GM12878 (cell line): ENCODE results near the gene TSR3. TPM values are rescaled to one million over a fixed set of nuclear protein-coding genes. Genes with fewer than 3 reads are reported as not detected.

ENCODE experiments used
- ATAC-seq: fragments of 200-7000 bp; cut with Tn5 transposase; 3 replicates; pipeline ENCODE4 v1.9.1; 2020; ENCODE audit warnings: mild to moderate bottlenecking, moderate library complexity
- BruUV-seq: library from RNA; stranded (reverse); fragments of 400-500 nt; replicated peaks from 2 replicates; lab custom pipeline; 2021; lab: Mats Ljungman, UMichigan
- CTCF ChIA-PET: fragments of 300-600 bp; sonication (Branson Sonifier 250); formaldehyde crosslinking; extraction: SDS; loops from one replicate; lab custom pipeline; 2021; ENCODE audit warnings: inconsistent platforms; lab: Yijun Ruan, JAX
- POLR2A ChIA-PET: fragments of 350-600 bp; formaldehyde crosslinking; extraction: SDS; loops from one replicate; lab custom pipeline; 2021; ENCODE audit warnings: inconsistent platforms; lab: Charles Lee
- RAD21 ChIA-PET: fragments of 300-600 bp; sonication (Branson Sonifier 250); formaldehyde crosslinking; loops from one replicate; lab custom pipeline; 2023; ENCODE audit warnings: antibody characterized with exemption; ENCODE audit not compliant: unreplicated experiment; lab: Charles Lee
- SMC1A ChIA-PET: fragments of 300-600 bp; sonication (Branson Sonifier 250); formaldehyde crosslinking; loops from one replicate; lab custom pipeline; 2023; ENCODE audit not compliant: unreplicated experiment, uncharacterized antibody; lab: Charles Lee
- DNase-seq: peaks from one replicate; pipeline ENCODE4 v3.0.0-alpha.2; 2011; ENCODE audit warnings: low read depth, low spot score
- FAIRE-seq: peaks from 3 replicates; lab custom pipeline; 2011; peaks lifted over from hg19 to GRCh38; lab: Jason Lieb, UNC
- H2AFZ ChIP-seq: 2 replicates; pipeline ENCODE4 v1.6.0; 2011; ENCODE audit warnings: low read depth, low read length, control low read depth; ENCODE audit not compliant: control insufficient read depth
- H3K27ac ChIP-seq: 2 replicates; pipeline ENCODE4 v1.5.1; 2011; ENCODE audit warnings: control low read depth; ENCODE audit not compliant: control insufficient read depth, insufficient read depth
- H3K27me3 ChIP-seq, 2 experiments: replicated peaks in 1 of 2; 2 replicates each; pipeline versions ENCODE4 v1.6.0 to v1.6.1; 2011; ENCODE audit warnings: low read length in 1 of 2; ENCODE audit not compliant: control insufficient read depth in 2 of 2, insufficient read depth in 2 of 2
- H3K36me3 ChIP-seq, 2 experiments: 2 replicates each; pipeline ENCODE4 v1.5.1; 2011; ENCODE audit warnings: low read length in 1 of 2; ENCODE audit not compliant: control insufficient read depth in 2 of 2, insufficient read depth in 2 of 2
- H3K4me1 ChIP-seq: 2 replicates; pipeline ENCODE4 v1.6.1; 2011; ENCODE audit warnings: mild to moderate bottlenecking, low read length, moderate library complexity, mixed read lengths; ENCODE audit not compliant: control insufficient read depth, insufficient read depth
- H3K4me2 ChIP-seq: 2 replicates; pipeline ENCODE4 v1.6.0; 2011; ENCODE audit warnings: control low read depth; ENCODE audit not compliant: control insufficient read depth, insufficient read depth
- H3K4me3 ChIP-seq: fragments of 200-600 bp; sonication (generic); 2 replicates; pipeline ENCODE4 v1.5.1; 2016
- H3K79me2 ChIP-seq: 2 replicates; pipeline ENCODE4 v1.6.0; 2011; ENCODE audit warnings: low read length; ENCODE audit not compliant: control insufficient read depth, insufficient read depth
- H3K9ac ChIP-seq: 2 replicates; pipeline ENCODE4 v1.8.0; 2011; ENCODE audit warnings: low read length, control low read depth, mixed read lengths; ENCODE audit not compliant: control insufficient read depth, insufficient read depth
- H3K9me3 ChIP-seq: replicated peaks from 3 replicates; pipeline ENCODE4 v1.5.1; 2011; ENCODE audit warnings: mild to moderate bottlenecking, low read length; ENCODE audit not compliant: control insufficient read depth, insufficient read depth
- H4K20me1 ChIP-seq: 2 replicates; pipeline ENCODE4 v1.6.0; 2011; ENCODE audit not compliant: control insufficient read depth, insufficient read depth
- CBFB ChIP-seq: IDR thresholded peaks from 2 replicates; pipeline ENCODE4 v1.6.1; 2016; ENCODE audit warnings: antibody characterized with exemption, low read depth
- CBX5 ChIP-seq: sonication (generic); IDR thresholded peaks from 2 replicates; pipeline ENCODE4 v1.6.1; 2016; ENCODE audit warnings: low read depth, moderate library complexity, mild to moderate bottlenecking, inconsistent platforms
- EP300 ChIP-seq, 2 experiments: fragments of 150-350 bp in 1 of 2; IDR thresholded peaks; 2 replicates each; pipeline ENCODE4 v1.6.1; 2011 to 2012; ENCODE audit warnings: low read depth in 2 of 2, low read length in 2 of 2, borderline replicate concordance in 1 of 2, improper control_type of control experiment in 1 of 2, inconsistent platforms in 1 of 2; ENCODE audit not compliant: control insufficient read depth in 1 of 2
- HDAC6 ChIP-seq: fragments of 200-600 bp; sonication (generic); IDR thresholded peaks from one replicate; pipeline ENCODE4 v1.8.0; 2017; ENCODE audit warnings: antibody characterized with exemption; ENCODE audit not compliant: unreplicated experiment
- KLF5 ChIP-seq: fragments of 450-650 bp; IDR thresholded peaks from 2 replicates; pipeline ENCODE4 v1.6.1; 2014; ENCODE audit warnings: mild to moderate bottlenecking; ENCODE audit not compliant: partially characterized antibody
- MYC ChIP-seq: IDR thresholded peaks from 2 replicates; pipeline ENCODE4 v1.6.1; 2011; ENCODE audit warnings: mild to moderate bottlenecking, low read length, moderate library complexity, inconsistent platforms; ENCODE audit not compliant: insufficient read depth, insufficient replicate concordance, insufficient read length, severe bottlenecking
- RAD51 ChIP-seq: fragments of 450-650 bp; IDR thresholded peaks from 2 replicates; pipeline ENCODE4 v1.6.1; 2016; ENCODE audit warnings: moderate library complexity, mild to moderate bottlenecking, inconsistent platforms
- SIN3A ChIP-seq: IDR thresholded peaks from 2 replicates; pipeline ENCODE4 v1.6.1; 2012; ENCODE audit warnings: low read depth, low read length, improper control_type of control experiment
- SMARCA5 ChIP-seq: fragments of 450-650 bp; IDR thresholded peaks from 2 replicates; pipeline ENCODE4 v1.6.1; 2017; ENCODE audit warnings: mild to moderate bottlenecking
- SMC3 ChIP-seq: IDR thresholded peaks from 2 replicates; pipeline ENCODE4 v1.6.1; 2011; ENCODE audit warnings: low read length, improper control_type of control experiment, borderline replicate concordance
- SREBF1 ChIP-seq: IDR thresholded peaks from 2 replicates; pipeline ENCODE4 v1.6.1; 2012; ENCODE audit warnings: mild to moderate bottlenecking, low read length
- TCF7 ChIP-seq: IDR thresholded peaks from 2 replicates; pipeline ENCODE4 v1.6.1; 2014; ENCODE audit warnings: antibody characterized with exemption, borderline replicate concordance
- ZNF274 ChIP-seq: IDR thresholded peaks from one replicate; pipeline ENCODE4 v1.8.0; 2011; ENCODE audit not compliant: insufficient read length, insufficient read depth
- WGBS: methylation state at CpG from one replicate; pipeline ENCODE4 v1.1.6; 2016; ENCODE audit warnings: low lambda C conversion rate; ENCODE audit not compliant: insufficient replicate concordance, insufficient coverage; ENCODE audit errors: missing lambda C conversion rate; 5-methylcytosine and 5-hydroxymethylcytosine counted together
- in situ Hi-C: fragments of 300-500 bp; cut with MboI; formaldehyde crosslinking; loops from 9 replicates; pipeline ENCODE4 v1.14.3; 2018; ENCODE audit warnings: mixed read lengths
- intact Hi-C: fragments of 100-400 bp; cut with micrococcal nuclease; formaldehyde crosslinking; loops from one replicate; pipeline ENCODE4 v1.14.2; 2022; ENCODE audit not compliant: unreplicated experiment
- polyA plus RNA-seq, 11 experiments: library from polyadenylated mRNA; depleted of rRNA in 4 of 11; unstranded in 6 of 11; stranded (reverse) in 5 of 11; fragments of >200 nt; fragmentation: Nextera tagmentation in 4 of 11; fragmentation: Illumina TruSeq in 1 of 11; extraction: Ambion mirVana in 4 of 11; extraction: Trizol in 1 of 11; gene quantifications; 1 replicate in 1 of 11; 2 replicates in 10 of 11; pipeline versions ENCODE4 v1.2.1 to v1.2.3, GENCODE V29; 2011 to 2016; ENCODE audit warnings: inconsistent platforms in 2 of 11, missing spikeins in 2 of 11, low read depth in 1 of 11
- total RNA-seq, 4 experiments: library from RNA; depleted of rRNA in 3 of 4; stranded (reverse); fragments of >200 nt in 3 of 4; fragmentation: Illumina TruSeq in 1 of 4; extraction: Trizol in 1 of 4; gene quantifications; 2 replicates each; pipeline versions ENCODE4 v1.2.1 to v1.2.3, GENCODE V29; 2013 to 2021
- TF ChIP-seq, protein P1 (sequence below): IDR thresholded peaks from 2 replicates; pipeline ENCODE4 v1.6.1; 2011; ENCODE audit warnings: borderline replicate concordance, low read depth, mild to moderate bottlenecking, moderate library complexity, low read length; ENCODE audit not compliant: insufficient read depth, poor library complexity, severe bottlenecking

The TSR3 gene
- total and polyA plus RNA-seq, 10 of the 15 experiments (the other 5 are each of a cell fraction or from before 2014, with no cell fraction given) = 3.4 to 108 (median 46.9) TPM

- no peak for TF ChIP-seq SREBF1
- TF ChIP-seq RAD51 = no peak
- no peak for TF ChIP-seq SIN3A
- TF ChIP-seq HDAC6 = no peak
- no peak for TF ChIP-seq KLF5
- no peak for TF ChIP-seq SMC3
- TF ChIP-seq ZNF274 = no peak
- no peak for TF ChIP-seq SMARCA5
- no peak for TF ChIP-seq MYC
- TF ChIP-seq EP300 (IDR thresholded peaks at IDR 0.05; ENCODE audit: borderline replicate concordance in 1 of 2, control insufficient read depth in 1 of 2, low read depth in 2 of 2, low read length in 2 of 2) = no peak
- TF ChIP-seq CBFB = no peak
- TF ChIP-seq, protein P1, sequence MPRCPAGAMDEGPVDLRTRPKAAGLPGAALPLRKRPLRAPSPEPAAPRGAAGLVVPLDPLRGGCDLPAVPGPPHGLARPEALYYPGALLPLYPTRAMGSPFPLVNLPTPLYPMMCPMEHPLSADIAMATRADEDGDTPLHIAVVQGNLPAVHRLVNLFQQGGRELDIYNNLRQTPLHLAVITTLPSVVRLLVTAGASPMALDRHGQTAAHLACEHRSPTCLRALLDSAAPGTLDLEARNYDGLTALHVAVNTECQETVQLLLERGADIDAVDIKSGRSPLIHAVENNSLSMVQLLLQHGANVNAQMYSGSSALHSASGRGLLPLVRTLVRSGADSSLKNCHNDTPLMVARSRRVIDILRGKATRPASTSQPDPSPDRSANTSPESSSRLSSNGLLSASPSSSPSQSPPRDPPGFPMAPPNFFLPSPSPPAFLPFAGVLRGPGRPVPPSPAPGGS = no peak
- TF ChIP-seq TCF7 = no peak
- TF ChIP-seq CBX5 = no peak
- SMC1A ChIA-PET = no interaction called here
- no peak for FAIRE-seq
- Histone ChIP-seq H4K20me1 (no peaks in the 10 kb centered on the region), H3K9ac (no peak overlapping the region), H3K4me1 (no peaks in the 10 kb centered on the region), H3K27ac (no peak overlapping the region), H3K4me3 (no peak overlapping the region), H3K4me2 (no peak overlapping the region), H3K79me2 (no peaks in the 10 kb centered on the region), H2AFZ (no peak overlapping the region), H3K9me3 (no peaks in the 10 kb centered on the region), H3K27me3 (no peaks in the 10 kb centered on the region), H3K36me3 (peaks cover 16 to 30% of the 10 kb centered on the region in 2 experiments)
- intact Hi-C loops (no loop called here), in situ Hi-C loops (no loop called here)
- no peak for ATAC-seq
- no TSS peak for BruUV-seq
- RAD21 ChIA-PET = no interaction called here
- no peak for DNase-seq
- 91% methylated on average over 20 of the region's 24 CpGs for WGBS
- CTCF ChIA-PET = interaction anchor here (2.7 kb wide), 1 partner anchor 46 kb away, joined by 11 read pairs; no protein-coding TSS in a partner anchor
- POLR2A ChIA-PET = interaction anchor here (0.6 kb wide), 1 partner anchor 1222 kb away, joined by 3 read pairs; no protein-coding TSS in a partner anchor
Measured at GRCh38 chr16:1366712-1367299, 15.1 kb upstream of the TSR3 start.
